Activated B cell treated with CpG ODN at 0.5 μM for 24 hours (primary cell): ENCODE data around the gene RGS9BP. TPM values are rescaled to one million over a fixed set of nuclear protein-coding genes. Genes with fewer than 3 reads are reported as not detected.
A peak's percentile ranks its signal among the peaks of the same experiment; 100 is the strongest.

ENCODE experiments used
- ATAC-seq: fragments of 200-7000 bp; cut with Tn5 transposase; one replicate; pipeline ENCODE4 v1.10.0; 2021; ENCODE audit warnings: low read depth, mild to moderate bottlenecking, moderate library complexity
- CTCF ChIA-PET: fragments of 350-600 bp; sonication (Branson Sonifier 250); formaldehyde crosslinking; loops from one replicate; lab custom pipeline; 2021; ENCODE audit warnings: antibody characterized with exemption; lab: Charles Lee
- POLR2A ChIA-PET: fragments of 350-600 bp; sonication (Branson Sonifier 250); formaldehyde crosslinking; loops from one replicate; lab custom pipeline; 2021; ENCODE audit warnings: antibody characterized with exemption; lab: Charles Lee
- DNase-seq: peaks from one replicate; pipeline ENCODE4 v3.0.0; 2022
- H3K27ac Mint-ChIP-seq: one replicate; pipeline ENCODE4 v1.8.0; 2020; ENCODE audit warnings: mixed read lengths
- H3K27me3 Mint-ChIP-seq: one replicate; pipeline ENCODE4 v1.8.0; 2021; ENCODE audit warnings: mixed read lengths
- H3K36me3 Mint-ChIP-seq: one replicate; pipeline ENCODE4 v1.8.0; 2021; ENCODE audit warnings: low read depth, mixed read lengths
- H3K4me1 Mint-ChIP-seq: one replicate; pipeline ENCODE4 v1.8.0; 2021; ENCODE audit warnings: mixed read lengths
- H3K4me3 Mint-ChIP-seq: one replicate; pipeline ENCODE4 v1.8.0; 2020; ENCODE audit warnings: mild to moderate bottlenecking, mixed read lengths
- H3K9me3 Mint-ChIP-seq: one replicate; pipeline ENCODE4 v1.8.0; 2020; ENCODE audit warnings: mixed read lengths
- intact Hi-C: fragments of 100-400 bp; cut with micrococcal nuclease; formaldehyde crosslinking; loops from one replicate; pipeline ENCODE4 v1.15.1; 2024
- total RNA-seq: library from RNA; stranded (reverse); gene quantifications from 2 replicates; pipeline ENCODE4 v1.2.3, GENCODE V29; 2022
- TF ChIP-seq, protein P1 (sequence below): fragments of 200-600 bp; IDR thresholded peaks from one replicate; pipeline ENCODE4 v1.8.0; 2022; ENCODE audit warnings: antibody characterized with exemption, mild to moderate bottlenecking

Gene RGS9BP
- total RNA-seq, 1 donor from 2014 or later, result not detected

DNA sequence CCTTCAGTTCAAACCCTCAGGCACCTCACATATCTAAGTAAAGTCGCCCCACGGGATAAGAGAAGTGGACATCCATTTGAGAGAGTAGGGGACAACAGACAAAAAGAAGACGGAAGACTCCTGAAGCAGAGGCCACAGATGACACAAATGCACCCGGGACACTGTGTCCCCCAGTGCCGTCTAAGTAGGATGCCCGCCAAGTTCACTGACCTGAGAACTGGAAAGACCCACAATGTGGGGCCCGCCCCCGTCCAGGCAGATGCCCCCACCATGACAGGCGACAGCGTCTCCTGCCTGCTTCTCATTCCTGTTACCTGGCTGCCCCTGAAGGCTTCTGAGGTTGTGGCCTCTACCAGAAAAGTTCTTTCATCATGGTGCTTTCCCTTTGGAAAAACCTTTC, 17.6 kb upstream of the RGS9BP start:
- ATAC-seq (no peak), DNase-seq (no peak)
- Mint-ChIP-seq H3K36me3 (peaks cover 37% of the 10 kb centered on the region), H3K4me3 (no peak overlapping the region), H3K9me3 (no peaks in the 10 kb centered on the region), H3K4me1 (peaks cover 7% of the 10 kb centered on the region), H3K27me3 (no peaks in the 10 kb centered on the region), H3K27ac (no peak overlapping the region)
- ChIA-PET CTCF (no interaction called here), POLR2A (no interaction called here)
- intact Hi-C loops, result no loop called here
- TF ChIP-seq, protein P1, sequence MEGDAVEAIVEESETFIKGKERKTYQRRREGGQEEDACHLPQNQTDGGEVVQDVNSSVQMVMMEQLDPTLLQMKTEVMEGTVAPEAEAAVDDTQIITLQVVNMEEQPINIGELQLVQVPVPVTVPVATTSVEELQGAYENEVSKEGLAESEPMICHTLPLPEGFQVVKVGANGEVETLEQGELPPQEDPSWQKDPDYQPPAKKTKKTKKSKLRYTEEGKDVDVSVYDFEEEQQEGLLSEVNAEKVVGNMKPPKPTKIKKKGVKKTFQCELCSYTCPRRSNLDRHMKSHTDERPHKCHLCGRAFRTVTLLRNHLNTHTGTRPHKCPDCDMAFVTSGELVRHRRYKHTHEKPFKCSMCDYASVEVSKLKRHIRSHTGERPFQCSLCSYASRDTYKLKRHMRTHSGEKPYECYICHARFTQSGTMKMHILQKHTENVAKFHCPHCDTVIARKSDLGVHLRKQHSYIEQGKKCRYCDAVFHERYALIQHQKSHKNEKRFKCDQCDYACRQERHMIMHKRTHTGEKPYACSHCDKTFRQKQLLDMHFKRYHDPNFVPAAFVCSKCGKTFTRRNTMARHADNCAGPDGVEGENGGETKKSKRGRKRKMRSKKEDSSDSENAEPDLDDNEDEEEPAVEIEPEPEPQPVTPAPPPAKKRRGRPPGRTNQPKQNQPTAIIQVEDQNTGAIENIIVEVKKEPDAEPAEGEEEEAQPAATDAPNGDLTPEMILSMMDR, result no peak

DNA sequence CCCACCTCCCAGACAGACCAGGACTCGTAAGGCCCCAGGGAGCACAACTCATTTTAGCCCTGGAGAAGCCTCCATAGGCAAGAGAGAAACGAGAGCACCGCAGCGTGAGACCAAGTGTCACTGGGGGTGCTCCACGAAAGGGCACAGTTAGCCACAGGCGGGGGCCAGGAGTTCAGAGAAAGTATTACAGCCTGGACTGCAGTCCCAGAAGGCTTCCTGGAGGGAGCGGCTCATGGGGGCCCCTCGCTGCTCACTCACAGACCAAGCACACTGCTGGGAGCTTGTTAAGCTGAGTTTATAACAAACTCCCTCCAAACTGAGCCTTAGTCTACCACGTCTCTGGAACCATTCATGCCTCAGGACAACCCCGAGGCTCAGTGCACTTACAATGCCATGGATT, 17.1 kb upstream of the RGS9BP start:
- ChIA-PET POLR2A (no interaction called here), CTCF (no interaction called here)
- Mint-ChIP-seq H3K4me1 (peaks cover 5% of the 10 kb centered on the region), H3K27me3 (no peaks in the 10 kb centered on the region), H3K27ac (no peak overlapping the region), H3K4me3 (no peak overlapping the region), H3K9me3 (no peaks in the 10 kb centered on the region), H3K36me3 (peaks cover 34% of the 10 kb centered on the region)
- ATAC-seq (no peak), DNase-seq (no peak)
- intact Hi-C loops, result no loop called here
- TF ChIP-seq, protein P1, result no peak

DNA sequence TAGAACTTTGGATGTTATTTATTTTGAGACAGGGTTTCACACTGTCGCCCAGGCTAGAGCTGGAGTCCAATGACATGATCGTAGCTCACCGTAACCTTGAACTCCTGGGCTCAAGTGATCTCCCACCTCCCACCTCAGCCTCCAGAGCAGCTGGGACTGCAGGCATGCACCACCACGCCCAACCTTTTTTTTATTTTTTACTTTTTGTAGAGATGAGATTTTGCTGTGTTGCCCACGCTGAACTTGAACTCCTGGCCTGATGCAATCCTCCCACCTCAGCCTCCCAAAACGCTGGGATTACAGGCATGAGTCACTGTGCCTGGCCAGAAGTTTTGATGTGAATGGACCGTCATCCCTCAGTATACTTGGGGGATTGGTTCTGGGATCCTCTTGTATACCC, 14.3 kb upstream of the RGS9BP start:
- Mint-ChIP-seq H3K27ac (no peak overlapping the region), H3K36me3 (peaks cover 25% of the 10 kb centered on the region), H3K4me1 (peaks cover 5% of the 10 kb centered on the region), H3K9me3 (no peaks in the 10 kb centered on the region), H3K4me3 (no peak overlapping the region), H3K27me3 (no peaks in the 10 kb centered on the region)
- TF ChIP-seq, protein P1, result no peak
- intact Hi-C loops, result no loop called here
- no peak for DNase-seq
- ATAC-seq, result no peak
- ChIA-PET CTCF (no interaction called here), POLR2A (interaction anchor here (0.6 kb wide), 1 partner anchor 34 kb away, joined by 5 read pairs; no protein-coding TSS in a partner anchor)

DNA sequence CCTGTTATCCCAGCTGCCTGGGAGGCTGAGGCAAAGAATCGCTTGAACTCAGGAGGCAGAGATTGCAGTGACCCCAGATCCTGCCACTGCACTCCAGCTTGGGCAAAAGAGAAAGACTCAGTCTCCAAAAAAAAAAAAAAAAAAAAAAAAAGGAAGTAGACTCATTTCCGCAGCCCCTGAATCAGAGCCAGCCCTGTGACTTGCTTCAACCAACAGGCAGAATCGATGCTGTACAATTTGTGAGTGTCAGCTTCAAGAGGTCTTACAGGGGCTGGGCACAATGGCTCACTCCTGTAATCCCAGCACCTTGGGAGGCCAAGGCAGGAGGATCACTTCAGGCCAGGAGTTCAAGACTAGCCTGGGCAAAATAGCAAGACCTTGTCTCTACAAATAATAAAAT, 13.5 kb upstream of the RGS9BP start:
- Mint-ChIP-seq H3K4me3 (no peak overlapping the region), H3K36me3 (peaks cover 22% of the 10 kb centered on the region), H3K4me1 (peaks cover 5% of the 10 kb centered on the region), H3K27ac (no peak overlapping the region), H3K27me3 (no peaks in the 10 kb centered on the region), H3K9me3 (no peaks in the 10 kb centered on the region)
- DNase-seq, result no peak
- TF ChIP-seq, protein P1, result no peak
- intact Hi-C loops, result no loop called here
- ATAC-seq, result peak; percentile 54
- POLR2A ChIA-PET, result no interaction called here
- CTCF ChIA-PET, result no interaction called here

DNA sequence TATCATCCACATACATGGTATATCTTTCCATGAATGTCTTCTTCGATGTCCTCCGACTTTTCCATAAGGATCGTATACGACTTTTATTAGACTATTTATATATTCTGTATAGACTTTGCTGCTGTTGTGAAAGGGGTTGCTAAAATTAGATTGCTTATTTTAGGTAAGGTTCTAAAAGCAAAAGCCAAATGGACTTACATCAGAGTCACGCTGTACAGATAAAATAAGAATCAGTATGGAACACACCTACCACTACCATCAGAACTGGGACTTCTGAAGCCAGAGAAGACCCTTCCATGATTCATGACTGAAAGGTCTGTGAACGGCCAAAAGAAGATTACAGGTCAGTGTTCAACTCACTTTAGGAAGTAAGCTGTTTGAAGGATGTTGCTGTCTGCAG, 9.6 kb upstream of the RGS9BP start:
- Mint-ChIP-seq H3K4me1 (peaks cover 13% of the 10 kb centered on the region), H3K27me3 (no peaks in the 10 kb centered on the region), H3K27ac (no peak overlapping the region), H3K4me3 (no peak overlapping the region), H3K36me3 (peaks cover 14% of the 10 kb centered on the region), H3K9me3 (no peaks in the 10 kb centered on the region)
- ATAC-seq, result no peak
- CTCF ChIA-PET, result no interaction called here
- DNase-seq, result no peak
- POLR2A ChIA-PET, result interaction anchor here (0.7 kb wide), 1 partner anchor 9 kb away, joined by 3 read pairs; no protein-coding TSS in a partner anchor
- TF ChIP-seq, protein P1, result no peak
- intact Hi-C loops, result no loop called here
